HEK293 (cell line): ENCODE measurements around the gene COL6A1.
A peak's percentile ranks its signal among the peaks of the same experiment; 100 is the strongest.

Source experiments
- CTCF ChIA-PET: fragments of 350-600 bp; formaldehyde crosslinking; extraction: SDS; loops from one replicate; lab custom pipeline; 2021; ENCODE audit warnings: antibody characterized with exemption; lab: Yijun Ruan, JAX
- POLR2A ChIA-PET: fragments of 300-600 bp; formaldehyde crosslinking; extraction: SDS; loops from one replicate; lab custom pipeline; 2020; ENCODE audit warnings: antibody characterized with exemption, inconsistent platforms; lab: Yijun Ruan, JAX
- H3K27ac ChIP-seq: fragments of 200-500 bp; sonication (Bioruptor generic); 2 replicates; pipeline ENCODE4 v1.5.1; 2014; ENCODE audit warnings: low read depth, low read length, control low read depth, inconsistent platforms; ENCODE audit errors: extremely low read depth
- H3K36me3 ChIP-seq, 2 experiments: fragments of 200-500 bp in 1 of 2; sonication (Bioruptor generic) in 1 of 2; 1 replicate in 1 of 2; 2 replicates in 1 of 2; pipeline ENCODE4 v1.5.1; 2014 to 2017; ENCODE audit warnings: inconsistent platforms in 2 of 2, low read length in 2 of 2; ENCODE audit not compliant: control insufficient read depth in 2 of 2, insufficient read depth in 1 of 2
- H3K4me1 ChIP-seq: fragments of 200-500 bp; sonication (Bioruptor generic); 2 replicates; pipeline ENCODE4 v1.5.1; 2014; ENCODE audit warnings: mild to moderate bottlenecking, low read length, inconsistent platforms; ENCODE audit not compliant: control insufficient read depth, insufficient read depth
- H3K4me3 ChIP-seq: 2 replicates; pipeline ENCODE4 v1.5.1; 2011; ENCODE audit warnings: low read depth, mild to moderate bottlenecking, control low read depth, low read length, moderate library complexity
- H3K9me3 ChIP-seq: fragments of 200-500 bp; sonication (Bioruptor generic); 2 replicates; pipeline ENCODE4 v1.5.1; 2014; ENCODE audit warnings: low read depth, low read length, inconsistent platforms; ENCODE audit not compliant: control insufficient read depth, insufficient read depth
- BCL11B ChIP-seq: fragments of 450-650 bp; formaldehyde crosslinking; IDR thresholded peaks from 2 replicates; pipeline ENCODE4 v1.5.1; 2016; ENCODE audit warnings: low read depth, missing biosample characterization, missing genetic modification characterization
- OSR2 ChIP-seq: fragments of 450-650 bp; formaldehyde crosslinking; IDR thresholded peaks from 2 replicates; pipeline ENCODE4 v1.5.1; 2016; ENCODE audit warnings: missing biosample characterization, missing genetic modification characterization
- SCRT1 ChIP-seq: fragments of 450-650 bp; formaldehyde crosslinking; IDR thresholded peaks from 2 replicates; pipeline ENCODE4 v1.5.1; 2016; ENCODE audit warnings: missing biosample characterization, missing genetic modification characterization, borderline replicate concordance
- ZNF133 ChIP-seq: fragments of 450-650 bp; formaldehyde crosslinking; IDR thresholded peaks from 2 replicates; pipeline ENCODE4 v1.5.1; 2016; ENCODE audit warnings: missing biosample characterization, missing genetic modification characterization
- ZNF138 ChIP-seq: fragments of 450-650 bp; formaldehyde crosslinking; IDR thresholded peaks from 2 replicates; pipeline ENCODE4 v1.5.1; 2016; ENCODE audit warnings: missing biosample characterization, missing genetic modification characterization, borderline replicate concordance
- ZNF16 ChIP-seq: fragments of 450-650 bp; formaldehyde crosslinking; IDR thresholded peaks from 2 replicates; pipeline ENCODE4 v1.5.1; 2016; ENCODE audit warnings: low read depth, missing biosample characterization, missing genetic modification characterization
- ZNF214 ChIP-seq: fragments of 450-650 bp; formaldehyde crosslinking; IDR thresholded peaks from 2 replicates; pipeline ENCODE4 v1.5.1; 2017; ENCODE audit warnings: missing biosample characterization, mild to moderate bottlenecking, missing genetic modification characterization, borderline replicate concordance
- ZNF223 ChIP-seq: fragments of 450-650 bp; formaldehyde crosslinking; IDR thresholded peaks from 2 replicates; pipeline ENCODE4 v1.5.1; 2016; ENCODE audit warnings: missing biosample characterization, missing genetic modification characterization
- ZNF248 ChIP-seq: fragments of 450-650 bp; formaldehyde crosslinking; IDR thresholded peaks from 2 replicates; pipeline ENCODE4 v1.5.1; 2017; ENCODE audit warnings: missing biosample characterization, missing genetic modification characterization
- ZNF354C ChIP-seq: fragments of 450-650 bp; formaldehyde crosslinking; IDR thresholded peaks from 2 replicates; pipeline ENCODE4 v1.5.1; 2016; ENCODE audit warnings: missing biosample characterization, missing genetic modification characterization, low read depth, borderline replicate concordance
- ZNF473 ChIP-seq: fragments of 450-650 bp; formaldehyde crosslinking; IDR thresholded peaks from 2 replicates; pipeline ENCODE4 v1.5.1; 2017; ENCODE audit warnings: missing biosample characterization, missing genetic modification characterization
- ZNF521 ChIP-seq: fragments of 450-650 bp; formaldehyde crosslinking; IDR thresholded peaks from 2 replicates; pipeline ENCODE4 v1.5.1; 2017; ENCODE audit warnings: missing biosample characterization, mild to moderate bottlenecking, missing genetic modification characterization
- ZNF561 ChIP-seq: fragments of 450-650 bp; IDR thresholded peaks from 2 replicates; pipeline ENCODE4 v1.5.1; 2018; ENCODE audit warnings: missing biosample characterization, missing genetic modification characterization, borderline replicate concordance
- ZNF585B ChIP-seq: fragments of 450-650 bp; formaldehyde crosslinking; IDR thresholded peaks from 2 replicates; pipeline ENCODE4 v1.5.1; 2016; ENCODE audit warnings: missing biosample characterization, missing genetic modification characterization
- ZNF658 ChIP-seq: fragments of 450-650 bp; formaldehyde crosslinking; IDR thresholded peaks from 2 replicates; pipeline ENCODE4; 2016; ENCODE audit warnings: missing biosample characterization, missing genetic modification characterization
- ZNF791 ChIP-seq: fragments of 450-650 bp; formaldehyde crosslinking; IDR thresholded peaks from 2 replicates; pipeline ENCODE4 v1.5.1; 2016; ENCODE audit warnings: missing biosample characterization, missing genetic modification characterization
- ZNF843 ChIP-seq: fragments of 450-650 bp; formaldehyde crosslinking; IDR thresholded peaks from 2 replicates; pipeline ENCODE4 v1.5.1; 2016; ENCODE audit warnings: missing biosample characterization, missing genetic modification characterization
- ZXDB ChIP-seq: fragments of 450-650 bp; formaldehyde crosslinking; IDR thresholded peaks from 2 replicates; pipeline ENCODE4 v1.5.1; 2016; ENCODE audit warnings: missing biosample characterization, missing genetic modification characterization
- TF ChIP-seq, protein P1 (sequence below): fragments of 450-650 bp; formaldehyde crosslinking; IDR thresholded peaks from 2 replicates; pipeline ENCODE4 v1.5.1; 2017; ENCODE audit warnings: missing biosample characterization, missing genetic modification characterization
- TF ChIP-seq, protein P2 (sequence below): fragments of 450-650 bp; formaldehyde crosslinking; IDR thresholded peaks from 2 replicates; pipeline ENCODE4 v1.5.1; 2016; ENCODE audit warnings: missing biosample characterization, missing genetic modification characterization
- TF ChIP-seq, protein P3 (sequence below): fragments of 450-650 bp; IDR thresholded peaks from 2 replicates; pipeline ENCODE4 v1.5.1; 2018; ENCODE audit warnings: missing biosample characterization, missing genetic modification characterization
- TF ChIP-seq, protein P4 (sequence below): fragments of 450-650 bp; formaldehyde crosslinking; IDR thresholded peaks from 2 replicates; pipeline ENCODE4 v1.5.1; 2016; ENCODE audit warnings: missing biosample characterization, missing genetic modification characterization
- TF ChIP-seq, protein P5 (sequence below): fragments of 450-650 bp; formaldehyde crosslinking; IDR thresholded peaks from 2 replicates; pipeline ENCODE4 v1.5.1; 2017; ENCODE audit warnings: missing biosample characterization, missing genetic modification characterization

The COL6A1 gene, protein sequence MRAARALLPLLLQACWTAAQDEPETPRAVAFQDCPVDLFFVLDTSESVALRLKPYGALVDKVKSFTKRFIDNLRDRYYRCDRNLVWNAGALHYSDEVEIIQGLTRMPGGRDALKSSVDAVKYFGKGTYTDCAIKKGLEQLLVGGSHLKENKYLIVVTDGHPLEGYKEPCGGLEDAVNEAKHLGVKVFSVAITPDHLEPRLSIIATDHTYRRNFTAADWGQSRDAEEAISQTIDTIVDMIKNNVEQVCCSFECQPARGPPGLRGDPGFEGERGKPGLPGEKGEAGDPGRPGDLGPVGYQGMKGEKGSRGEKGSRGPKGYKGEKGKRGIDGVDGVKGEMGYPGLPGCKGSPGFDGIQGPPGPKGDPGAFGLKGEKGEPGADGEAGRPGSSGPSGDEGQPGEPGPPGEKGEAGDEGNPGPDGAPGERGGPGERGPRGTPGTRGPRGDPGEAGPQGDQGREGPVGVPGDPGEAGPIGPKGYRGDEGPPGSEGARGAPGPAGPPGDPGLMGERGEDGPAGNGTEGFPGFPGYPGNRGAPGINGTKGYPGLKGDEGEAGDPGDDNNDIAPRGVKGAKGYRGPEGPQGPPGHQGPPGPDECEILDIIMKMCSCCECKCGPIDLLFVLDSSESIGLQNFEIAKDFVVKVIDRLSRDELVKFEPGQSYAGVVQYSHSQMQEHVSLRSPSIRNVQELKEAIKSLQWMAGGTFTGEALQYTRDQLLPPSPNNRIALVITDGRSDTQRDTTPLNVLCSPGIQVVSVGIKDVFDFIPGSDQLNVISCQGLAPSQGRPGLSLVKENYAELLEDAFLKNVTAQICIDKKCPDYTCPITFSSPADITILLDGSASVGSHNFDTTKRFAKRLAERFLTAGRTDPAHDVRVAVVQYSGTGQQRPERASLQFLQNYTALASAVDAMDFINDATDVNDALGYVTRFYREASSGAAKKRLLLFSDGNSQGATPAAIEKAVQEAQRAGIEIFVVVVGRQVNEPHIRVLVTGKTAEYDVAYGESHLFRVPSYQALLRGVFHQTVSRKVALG

DNA sequence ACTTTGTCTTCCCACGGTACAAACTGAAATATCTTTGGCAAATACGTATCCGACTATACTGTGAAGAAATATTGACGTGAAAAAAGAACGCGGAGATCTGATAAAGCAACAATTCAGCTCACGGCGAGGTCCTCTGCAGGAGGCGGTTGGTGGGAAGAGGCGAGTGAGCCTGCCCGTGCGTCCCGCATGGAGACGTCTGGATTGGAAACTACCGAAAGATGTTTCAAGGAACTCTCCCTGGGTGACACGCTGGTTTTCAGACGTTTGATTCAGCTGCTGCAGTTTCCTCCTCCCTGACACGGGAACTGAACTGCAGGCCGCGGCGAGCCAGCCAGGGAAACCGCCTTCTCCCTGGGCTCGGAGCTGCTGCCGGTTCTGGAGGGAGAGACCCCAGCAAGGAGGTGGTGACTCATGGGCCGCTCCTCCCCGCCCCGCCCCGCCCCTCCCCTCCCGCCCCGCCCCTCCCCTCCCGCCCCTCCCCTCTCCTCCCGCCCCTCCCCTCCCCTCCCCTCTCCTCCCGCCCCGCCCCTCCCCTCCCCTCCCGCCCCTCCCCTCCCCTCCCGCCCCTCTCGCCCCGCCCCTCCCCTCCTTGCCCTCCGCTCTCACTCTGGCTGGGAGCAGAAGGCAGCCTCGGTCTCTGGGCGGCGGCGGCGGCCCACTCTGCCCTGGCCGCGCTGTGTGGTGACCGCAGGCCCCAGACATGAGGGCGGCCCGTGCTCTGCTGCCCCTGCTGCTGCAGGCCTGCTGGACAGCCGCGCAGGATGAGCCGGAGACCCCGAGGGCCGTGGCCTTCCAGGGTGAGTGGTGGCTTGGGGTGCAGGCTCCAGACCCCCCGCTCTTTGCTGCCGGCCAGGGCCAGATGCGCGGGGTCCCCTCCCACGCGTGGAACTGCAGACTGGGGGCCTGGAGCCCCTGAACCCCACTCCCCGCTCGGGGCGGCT is at the start of gene COL6A1:
Gene COL6A1, plus strand, starts transcription at position 620 of the 941 bp plus-strand sequence. Its CDS starts 81 bp downstream, at position 701.
- ChIA-PET CTCF (interaction anchor here (0.7 kb wide), 1 partner anchor 162 kb away, joined by 4 read pairs; no protein-coding TSS in a partner anchor), POLR2A (interaction anchor here (0.7 to 1.0 kb wide), 5 partner anchors 8 to 1641 kb away, joined by 3 to 4 read pairs (median 3); partner anchors contain the start of gene LSS)
- peaks cover 10 to 25% of the 10 kb centered on the region in 2 experiments; a peak in 2 of 3 replicates for H3K36me3 ChIP-seq
- peak within 1 kb of the TSS; percentile 51 for H3K4me3 ChIP-seq
- H3K27ac ChIP-seq = peak within 1 kb of the TSS; percentile 75
- H3K4me1 ChIP-seq = peaks cover 8% of the 10 kb centered on the region
- no peaks in the 10 kb centered on the region for H3K9me3 ChIP-seq
- no peak for TF ChIP-seq OSR2
- TF ChIP-seq ZNF561 (tag by site-specific recombination) = no peak; the same call in 1 of the 2 replicates
- no peak for TF ChIP-seq SCRT1 (tag by site-specific recombination)
- TF ChIP-seq BCL11B (tag by site-specific recombination) = peak; percentile 30; the same call in 1 of the 2 replicates
- TF ChIP-seq ZNF354C (tag by site-specific recombination) = no peak
- TF ChIP-seq ZNF223 (tag by site-specific recombination) = no peak
- TF ChIP-seq, protein P1, sequence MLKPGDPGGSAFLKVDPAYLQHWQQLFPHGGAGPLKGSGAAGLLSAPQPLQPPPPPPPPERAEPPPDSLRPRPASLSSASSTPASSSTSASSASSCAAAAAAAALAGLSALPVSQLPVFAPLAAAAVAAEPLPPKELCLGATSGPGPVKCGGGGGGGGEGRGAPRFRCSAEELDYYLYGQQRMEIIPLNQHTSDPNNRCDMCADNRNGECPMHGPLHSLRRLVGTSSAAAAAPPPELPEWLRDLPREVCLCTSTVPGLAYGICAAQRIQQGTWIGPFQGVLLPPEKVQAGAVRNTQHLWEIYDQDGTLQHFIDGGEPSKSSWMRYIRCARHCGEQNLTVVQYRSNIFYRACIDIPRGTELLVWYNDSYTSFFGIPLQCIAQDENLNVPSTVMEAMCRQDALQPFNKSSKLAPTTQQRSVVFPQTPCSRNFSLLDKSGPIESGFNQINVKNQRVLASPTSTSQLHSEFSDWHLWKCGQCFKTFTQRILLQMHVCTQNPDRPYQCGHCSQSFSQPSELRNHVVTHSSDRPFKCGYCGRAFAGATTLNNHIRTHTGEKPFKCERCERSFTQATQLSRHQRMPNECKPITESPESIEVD (tag by site-specific recombination) = no peak
- peak; percentile 63; the same call in 1 of the 2 replicates for TF ChIP-seq ZXDB
- no peak for TF ChIP-seq ZNF585B (tag by site-specific recombination)
- no peak for TF ChIP-seq ZNF133 (tag by site-specific recombination)
- TF ChIP-seq, protein P2, sequence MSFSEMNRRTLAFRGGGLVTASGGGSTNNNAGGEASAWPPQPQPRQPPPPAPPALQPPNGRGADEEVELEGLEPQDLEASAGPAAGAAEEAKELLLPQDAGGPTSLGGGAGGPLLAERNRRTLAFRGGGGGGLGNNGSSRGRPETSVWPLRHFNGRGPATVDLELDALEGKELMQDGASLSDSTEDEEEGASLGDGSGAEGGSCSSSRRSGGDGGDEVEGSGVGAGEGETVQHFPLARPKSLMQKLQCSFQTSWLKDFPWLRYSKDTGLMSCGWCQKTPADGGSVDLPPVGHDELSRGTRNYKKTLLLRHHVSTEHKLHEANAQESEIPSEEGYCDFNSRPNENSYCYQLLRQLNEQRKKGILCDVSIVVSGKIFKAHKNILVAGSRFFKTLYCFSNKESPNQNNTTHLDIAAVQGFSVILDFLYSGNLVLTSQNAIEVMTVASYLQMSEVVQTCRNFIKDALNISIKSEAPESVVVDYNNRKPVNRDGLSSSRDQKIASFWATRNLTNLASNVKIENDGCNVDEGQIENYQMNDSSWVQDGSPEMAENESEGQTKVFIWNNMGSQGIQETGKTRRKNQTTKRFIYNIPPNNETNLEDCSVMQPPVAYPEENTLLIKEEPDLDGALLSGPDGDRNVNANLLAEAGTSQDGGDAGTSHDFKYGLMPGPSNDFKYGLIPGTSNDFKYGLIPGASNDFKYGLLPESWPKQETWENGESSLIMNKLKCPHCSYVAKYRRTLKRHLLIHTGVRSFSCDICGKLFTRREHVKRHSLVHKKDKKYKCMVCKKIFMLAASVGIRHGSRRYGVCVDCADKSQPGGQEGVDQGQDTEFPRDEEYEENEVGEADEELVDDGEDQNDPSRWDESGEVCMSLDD (tag by site-specific recombination) = peak; percentile 94
- TF ChIP-seq ZNF16 (tag by site-specific recombination) = no peak
- no peak for TF ChIP-seq ZNF138 (tag by site-specific recombination)
- TF ChIP-seq, protein P3, sequence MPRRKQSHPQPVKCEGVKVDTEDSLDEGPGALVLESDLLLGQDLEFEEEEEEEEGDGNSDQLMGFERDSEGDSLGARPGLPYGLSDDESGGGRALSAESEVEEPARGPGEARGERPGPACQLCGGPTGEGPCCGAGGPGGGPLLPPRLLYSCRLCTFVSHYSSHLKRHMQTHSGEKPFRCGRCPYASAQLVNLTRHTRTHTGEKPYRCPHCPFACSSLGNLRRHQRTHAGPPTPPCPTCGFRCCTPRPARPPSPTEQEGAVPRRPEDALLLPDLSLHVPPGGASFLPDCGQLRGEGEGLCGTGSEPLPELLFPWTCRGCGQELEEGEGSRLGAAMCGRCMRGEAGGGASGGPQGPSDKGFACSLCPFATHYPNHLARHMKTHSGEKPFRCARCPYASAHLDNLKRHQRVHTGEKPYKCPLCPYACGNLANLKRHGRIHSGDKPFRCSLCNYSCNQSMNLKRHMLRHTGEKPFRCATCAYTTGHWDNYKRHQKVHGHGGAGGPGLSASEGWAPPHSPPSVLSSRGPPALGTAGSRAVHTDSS (tag by site-specific recombination) = no peak
- no peak for TF ChIP-seq ZNF658 (tag by site-specific recombination)
- no peak for TF ChIP-seq ZNF521
- no peak for TF ChIP-seq ZNF473 (tag by site-specific recombination)
- TF ChIP-seq, protein P4, sequence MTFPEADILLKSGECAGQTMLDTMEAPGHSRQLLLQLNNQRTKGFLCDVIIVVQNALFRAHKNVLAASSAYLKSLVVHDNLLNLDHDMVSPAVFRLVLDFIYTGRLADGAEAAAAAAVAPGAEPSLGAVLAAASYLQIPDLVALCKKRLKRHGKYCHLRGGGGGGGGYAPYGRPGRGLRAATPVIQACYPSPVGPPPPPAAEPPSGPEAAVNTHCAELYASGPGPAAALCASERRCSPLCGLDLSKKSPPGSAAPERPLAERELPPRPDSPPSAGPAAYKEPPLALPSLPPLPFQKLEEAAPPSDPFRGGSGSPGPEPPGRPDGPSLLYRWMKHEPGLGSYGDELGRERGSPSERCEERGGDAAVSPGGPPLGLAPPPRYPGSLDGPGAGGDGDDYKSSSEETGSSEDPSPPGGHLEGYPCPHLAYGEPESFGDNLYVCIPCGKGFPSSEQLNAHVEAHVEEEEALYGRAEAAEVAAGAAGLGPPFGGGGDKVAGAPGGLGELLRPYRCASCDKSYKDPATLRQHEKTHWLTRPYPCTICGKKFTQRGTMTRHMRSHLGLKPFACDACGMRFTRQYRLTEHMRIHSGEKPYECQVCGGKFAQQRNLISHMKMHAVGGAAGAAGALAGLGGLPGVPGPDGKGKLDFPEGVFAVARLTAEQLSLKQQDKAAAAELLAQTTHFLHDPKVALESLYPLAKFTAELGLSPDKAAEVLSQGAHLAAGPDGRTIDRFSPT (tag by site-specific recombination) = no peak
- TF ChIP-seq, protein P5, sequence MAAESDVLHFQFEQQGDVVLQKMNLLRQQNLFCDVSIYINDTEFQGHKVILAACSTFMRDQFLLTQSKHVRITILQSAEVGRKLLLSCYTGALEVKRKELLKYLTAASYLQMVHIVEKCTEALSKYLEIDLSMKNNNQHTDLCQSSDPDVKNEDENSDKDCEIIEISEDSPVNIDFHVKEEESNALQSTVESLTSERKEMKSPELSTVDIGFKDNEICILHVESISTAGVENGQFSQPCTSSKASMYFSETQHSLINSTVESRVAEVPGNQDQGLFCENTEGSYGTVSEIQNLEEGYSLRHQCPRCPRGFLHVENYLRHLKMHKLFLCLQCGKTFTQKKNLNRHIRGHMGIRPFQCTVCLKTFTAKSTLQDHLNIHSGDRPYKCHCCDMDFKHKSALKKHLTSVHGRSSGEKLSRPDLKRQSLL = peak; percentile 55; the same call in 1 of the 2 replicates
- no peak for TF ChIP-seq ZNF248
- TF ChIP-seq ZNF843 (tag by site-specific recombination) = no peak
- no peak for TF ChIP-seq ZNF791 (tag by site-specific recombination)
- TF ChIP-seq ZNF214 (tag by site-specific recombination) = no peak
